Measurements from ENCODE around the gene MUC13. TPM values are rescaled to one million over a fixed set of nuclear protein-coding genes. Genes with fewer than 3 reads are reported as not detected.

The MUC13 gene
- not detected in 2 replicates for total RNA-seq (2014; rRNA removed; shearing (Covaris generic))
- total RNA-seq (2022), result not detected in 2 replicates
- not detected for Bru-seq, nascent RNA
- not detected for BruChase-seq, experiment 1, labeled RNA remaining after a 6-hour chase
- not detected for BruChase-seq, experiment 2, labeled RNA remaining after a 2-hour chase
- long read RNA-seq, result 0 reads

GRCh38 chr3:124934577-124934976 is at the start of gene MUC13:
Gene MUC13 (minus strand): TSS chr3:124934751. CDS start chr3:124934712, 39 bp downstream.
- no peaks in the 10 kb centered on the region for H3K4me1 ChIP-seq (ENCODE audit: insufficient read depth, low read length, poor library complexity, severe bottlenecking)
- no peak within 1 kb of the TSS for H3K4me2 ChIP-seq (ENCODE audit: low read length)
- intact Hi-C loops (cut with micrococcal nuclease; ENCODE audit: unreplicated experiment), result no loop called here
- ChIA-PET CTCF (ENCODE audit: unreplicated experiment) (no interaction called here), POLR2A (no interaction called here)
- no peaks in the 10 kb centered on the region for H4K20me1 ChIP-seq (ENCODE audit: insufficient read depth, low read length)
- BruUV-seq (replicated peaks), result no TSS peak
- DNase-seq (ENCODE audit: low spot score), result no peak
- H3K27ac ChIP-seq (ENCODE audit: low read depth, low read length, poor library complexity, severe bottlenecking), result no peak within 1 kb of the TSS
- no peak within 1 kb of the TSS for H3K4me3 ChIP-seq (ENCODE audit: low read depth, low read length, poor library complexity, severe bottlenecking)
- H3K36me3 ChIP-seq (ENCODE audit: insufficient read depth, low read length), result no peaks in the 10 kb centered on the region
- H3K9me3 ChIP-seq (ENCODE audit: low read length), result no peaks in the 10 kb centered on the region
- H2AFZ ChIP-seq (ENCODE audit: low read length), result no peak within 1 kb of the TSS
- no peak for TF ChIP-seq CTCF (conservative IDR thresholded peaks at IDR 0.05; ENCODE audit: low read length)
- TF ChIP-seq EZH2phosphoT487 (IDR thresholded peaks at IDR 0.05; ENCODE audit: borderline replicate concordance, low read depth, low read length), result no peak
- no peaks in the 10 kb centered on the region for H3K9me2 ChIP-seq (ENCODE audit: insufficient read depth, low read length)
- no peaks in the 10 kb centered on the region for H3K79me2 ChIP-seq (ENCODE audit: insufficient read depth, low read depth, low read length)

- Histone ChIP-seq H3K4me2 (ENCODE audit: low read length) (no peak overlapping the region), H3K9me3 (ENCODE audit: low read length) (no peaks in the 10 kb centered on the region), H4K20me1 (ENCODE audit: insufficient read depth, low read length) (no peaks in the 10 kb centered on the region), H3K79me2 (ENCODE audit: insufficient read depth, low read depth, low read length) (no peaks in the 10 kb centered on the region), H3K9me2 (ENCODE audit: insufficient read depth, low read length) (no peaks in the 10 kb centered on the region), H3K4me1 (ENCODE audit: insufficient read depth, low read length, poor library complexity, severe bottlenecking) (no peaks in the 10 kb centered on the region), H3K27ac (ENCODE audit: low read depth, low read length, poor library complexity, severe bottlenecking) (no peak overlapping the region), H3K36me3 (ENCODE audit: insufficient read depth, low read length) (no peaks in the 10 kb centered on the region), H3K4me3 (ENCODE audit: low read depth, low read length, poor library complexity, severe bottlenecking) (no peak overlapping the region), H2AFZ (ENCODE audit: low read length) (no peak overlapping the region)
- TF ChIP-seq CTCF (conservative IDR thresholded peaks at IDR 0.05; ENCODE audit: low read length), result no peak
- no peak for TF ChIP-seq EZH2phosphoT487 (IDR thresholded peaks at IDR 0.05; ENCODE audit: borderline replicate concordance, low read depth, low read length)
- intact Hi-C loops (cut with micrococcal nuclease; ENCODE audit: unreplicated experiment), result no loop called here
- no TSS peak for BruUV-seq (replicated peaks)
- POLR2A ChIA-PET, result interaction anchor here (1.1 to 1.3 kb wide), 2 partner anchors 12 to 328 kb away, joined by 5 to 9 read pairs; no protein-coding TSS in a partner anchor
- CTCF ChIA-PET (ENCODE audit: unreplicated experiment), result no interaction called here
- no peak for DNase-seq (ENCODE audit: low spot score)
Measured at GRCh38 chr3:124982855-124983254, 48.3 kb upstream of the MUC13 start.

GRCh38 chr3:124981472-124981871 is 46.9 kb upstream of the MUC13 start:
- Histone ChIP-seq H3K9me2 (ENCODE audit: insufficient read depth, low read length) (no peaks in the 10 kb centered on the region), H3K4me3 (ENCODE audit: low read depth, low read length, poor library complexity, severe bottlenecking) (no peak overlapping the region), H3K27ac (ENCODE audit: low read depth, low read length, poor library complexity, severe bottlenecking) (no peak overlapping the region), H3K9me3 (ENCODE audit: low read length) (no peaks in the 10 kb centered on the region), H4K20me1 (ENCODE audit: insufficient read depth, low read length) (no peaks in the 10 kb centered on the region), H2AFZ (ENCODE audit: low read length) (no peak overlapping the region), H3K4me2 (ENCODE audit: low read length) (no peak overlapping the region), H3K36me3 (ENCODE audit: insufficient read depth, low read length) (no peaks in the 10 kb centered on the region), H3K79me2 (ENCODE audit: insufficient read depth, low read depth, low read length) (no peaks in the 10 kb centered on the region), H3K4me1 (ENCODE audit: insufficient read depth, low read length, poor library complexity, severe bottlenecking) (no peaks in the 10 kb centered on the region)
- DNase-seq (ENCODE audit: low spot score), result no peak
- no peak for TF ChIP-seq EZH2phosphoT487 (IDR thresholded peaks at IDR 0.05; ENCODE audit: borderline replicate concordance, low read depth, low read length)
- TF ChIP-seq CTCF (conservative IDR thresholded peaks at IDR 0.05; ENCODE audit: low read length), result no peak
- ChIA-PET CTCF (ENCODE audit: unreplicated experiment) (no interaction called here), POLR2A (no interaction called here)
- BruUV-seq (replicated peaks), result no TSS peak
- intact Hi-C loops (cut with micrococcal nuclease; ENCODE audit: unreplicated experiment), result no loop called here
